GM13977 (cell line): ENCODE measurements around the gene MARCHF7.
"Not testable (repeated sequence)": the region's sequence is repeated elsewhere in the genome, so short reads cannot be mapped to it uniquely, and the experiment has no call there.

Source experiments
- DNase-seq: peaks from one replicate; pipeline ENCODE4 v3.0.0; 2012; ENCODE audit warnings: low spot score
- in situ Hi-C: fragments of 300-500 bp; cut with MboI; formaldehyde crosslinking; loops from one replicate; pipeline ENCODE4 v1.12.0; 2022; ENCODE audit warnings: low sequenced_read_pairs, low pct_unique_long_range_greater_than_20kb, mixed read lengths, inconsistent platforms; ENCODE audit not compliant: unreplicated experiment
- TF ChIP-seq, protein P1 (sequence below): IDR thresholded peaks from 2 replicates; pipeline ENCODE4 v1.5.1; 2012; ENCODE audit warnings: mild to moderate bottlenecking, control low read depth; ENCODE audit not compliant: insufficient read depth; ENCODE audit errors: extremely low read depth, missing control alignments

Gene MARCHF7

DNA sequence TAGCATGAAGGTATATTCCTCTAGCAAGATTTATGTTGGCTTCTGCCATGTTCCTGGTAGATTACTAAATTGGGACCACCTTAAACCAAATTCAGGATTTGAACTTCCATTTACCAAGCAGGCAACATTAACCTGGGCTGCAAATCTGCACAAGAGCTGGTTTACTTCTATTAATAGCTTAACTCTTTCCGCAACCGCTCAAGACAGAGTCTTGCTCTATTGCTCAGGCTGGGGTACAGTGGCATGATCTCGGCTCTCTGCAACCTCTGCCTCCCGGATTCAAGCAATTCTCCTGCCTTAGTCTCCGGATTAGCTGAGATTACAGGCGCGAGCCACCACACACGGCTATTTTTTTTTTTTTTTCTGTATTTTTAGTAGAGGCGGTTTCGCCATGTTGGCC is 8.4 kb downstream of the MARCHF7 start:
- in situ Hi-C loops: no loop called here

DNA sequence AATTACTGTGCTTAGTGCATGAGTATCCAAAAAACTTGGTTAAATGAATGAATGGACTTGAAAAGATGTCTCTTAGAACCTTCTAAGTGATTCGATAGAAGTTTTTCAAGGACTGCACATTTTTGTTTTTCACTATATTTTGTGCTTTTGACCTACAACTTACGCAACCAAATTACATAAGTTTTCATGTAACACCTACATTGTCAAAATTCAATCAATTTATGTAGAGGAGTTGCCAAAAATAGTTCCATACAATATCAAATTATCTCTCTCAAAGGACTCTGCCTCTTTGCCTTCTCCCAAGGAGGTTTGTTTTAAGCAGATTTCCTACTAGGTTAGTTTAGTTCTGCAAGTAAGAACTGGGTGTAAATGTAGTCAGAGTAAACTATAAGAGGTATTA is 10.3 kb downstream of the MARCHF7 start:
- TF ChIP-seq, protein P1, sequence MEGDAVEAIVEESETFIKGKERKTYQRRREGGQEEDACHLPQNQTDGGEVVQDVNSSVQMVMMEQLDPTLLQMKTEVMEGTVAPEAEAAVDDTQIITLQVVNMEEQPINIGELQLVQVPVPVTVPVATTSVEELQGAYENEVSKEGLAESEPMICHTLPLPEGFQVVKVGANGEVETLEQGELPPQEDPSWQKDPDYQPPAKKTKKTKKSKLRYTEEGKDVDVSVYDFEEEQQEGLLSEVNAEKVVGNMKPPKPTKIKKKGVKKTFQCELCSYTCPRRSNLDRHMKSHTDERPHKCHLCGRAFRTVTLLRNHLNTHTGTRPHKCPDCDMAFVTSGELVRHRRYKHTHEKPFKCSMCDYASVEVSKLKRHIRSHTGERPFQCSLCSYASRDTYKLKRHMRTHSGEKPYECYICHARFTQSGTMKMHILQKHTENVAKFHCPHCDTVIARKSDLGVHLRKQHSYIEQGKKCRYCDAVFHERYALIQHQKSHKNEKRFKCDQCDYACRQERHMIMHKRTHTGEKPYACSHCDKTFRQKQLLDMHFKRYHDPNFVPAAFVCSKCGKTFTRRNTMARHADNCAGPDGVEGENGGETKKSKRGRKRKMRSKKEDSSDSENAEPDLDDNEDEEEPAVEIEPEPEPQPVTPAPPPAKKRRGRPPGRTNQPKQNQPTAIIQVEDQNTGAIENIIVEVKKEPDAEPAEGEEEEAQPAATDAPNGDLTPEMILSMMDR: no peak
- in situ Hi-C loops: no loop called here
- no peak for DNase-seq

More for the DNA sequence above, 8.4 kb downstream of the MARCHF7 start:
- DNase-seq: no peak
- TF ChIP-seq, protein P1: no peak

DNA sequence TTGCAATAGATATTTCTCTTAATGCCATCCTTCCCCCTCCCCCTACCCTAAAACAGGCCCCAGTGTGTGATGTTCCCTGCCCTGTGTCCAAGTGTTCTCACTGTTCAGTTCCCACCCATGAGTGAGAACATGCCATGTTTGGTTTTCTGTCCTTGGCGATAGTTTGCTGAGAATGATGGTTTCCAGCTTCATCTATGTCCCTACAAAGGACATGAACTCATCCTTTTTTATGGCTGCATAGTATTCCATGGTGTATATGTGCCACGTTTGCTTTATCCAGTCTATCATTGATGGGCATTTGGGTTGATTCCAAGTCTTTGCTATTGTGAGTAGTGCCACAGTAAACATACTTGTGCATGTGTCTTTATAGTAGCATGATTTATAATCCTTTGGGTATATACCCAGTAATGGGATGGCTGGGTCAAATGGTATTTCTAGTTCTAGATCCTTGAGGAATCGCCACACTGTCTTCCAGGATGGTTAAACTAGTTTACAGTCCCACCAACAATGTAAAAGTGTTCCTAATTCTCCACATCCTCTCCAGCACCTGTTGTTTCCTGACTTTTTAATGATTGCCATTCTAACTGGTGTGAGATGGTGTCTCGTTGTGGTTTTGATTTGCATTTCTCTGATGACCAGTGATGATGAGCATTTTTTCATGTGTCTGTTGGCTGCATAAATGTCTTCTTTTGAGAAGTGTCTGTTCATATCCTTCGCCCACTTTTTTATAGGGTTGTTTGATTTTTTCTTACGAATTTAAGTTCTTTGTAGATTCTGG is 12.7 kb downstream of the MARCHF7 start:
- in situ Hi-C loops: not testable (repeated sequence)

DNA sequence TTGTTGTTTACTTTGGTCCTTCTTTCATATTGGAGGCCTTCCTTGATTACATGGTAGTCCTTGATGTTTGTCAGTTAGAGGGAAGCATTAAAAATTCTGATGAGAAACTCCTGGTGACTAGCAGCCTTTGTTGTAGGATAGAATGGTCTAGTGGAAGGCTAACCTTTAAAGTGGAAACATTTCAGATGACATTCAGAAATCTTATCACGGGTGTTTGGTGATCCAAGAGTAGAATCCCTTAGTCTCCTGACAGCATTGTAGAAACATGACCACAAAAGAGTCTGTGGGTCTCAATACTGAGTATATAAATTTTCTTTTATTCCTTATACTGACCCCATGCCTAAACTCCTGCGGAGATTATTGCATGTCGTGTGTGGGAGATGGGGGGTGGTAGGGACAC is 13.4 kb downstream of the MARCHF7 start:
- TF ChIP-seq, protein P1: no peak
- DNase-seq: no peak
- in situ Hi-C loops: no loop called here

More for the DNA sequence above, 12.7 kb downstream of the MARCHF7 start:
- DNase-seq: not testable (repeated sequence)

DNA sequence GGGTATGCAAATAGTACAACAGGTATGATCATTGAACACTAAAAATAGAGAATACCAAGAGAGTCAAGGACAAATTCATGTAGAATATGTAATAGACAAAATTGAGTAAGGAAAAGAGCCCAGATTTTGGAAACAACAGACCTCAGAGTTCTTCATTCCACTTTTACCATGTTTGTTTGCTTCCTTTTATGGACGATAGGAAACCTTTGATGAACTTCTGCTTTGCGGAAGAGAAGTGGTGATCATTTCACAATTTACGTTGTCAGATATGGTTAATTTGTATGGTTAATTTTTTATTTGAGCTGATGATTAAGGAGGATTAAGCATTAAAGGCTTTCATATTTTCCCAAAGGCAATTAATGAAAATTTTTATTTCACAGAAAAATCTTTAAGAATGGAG is 16.3 kb downstream of the MARCHF7 start:
- in situ Hi-C loops: no loop called here
- TF ChIP-seq, protein P1: no peak
- no peak for DNase-seq

DNA sequence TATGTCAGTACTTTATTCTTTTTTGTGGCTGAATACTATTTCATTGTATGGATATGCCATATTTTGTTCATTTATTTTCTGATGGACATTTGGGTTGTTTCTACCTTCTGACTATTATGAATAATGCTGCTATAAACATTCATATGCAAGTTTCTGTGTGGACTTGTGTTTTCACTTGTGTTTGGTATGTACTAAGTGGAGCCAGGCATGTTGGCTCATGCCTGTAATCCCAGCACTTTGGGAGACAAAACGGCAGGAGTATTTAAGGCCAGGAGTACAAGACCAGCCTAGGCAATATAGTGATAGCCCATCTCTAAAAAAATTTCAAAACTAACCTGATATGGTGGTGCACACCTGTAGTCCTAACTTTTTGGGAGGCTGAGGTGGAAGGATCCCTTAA is 23.3 kb downstream of the MARCHF7 start:
- no peak for DNase-seq
- in situ Hi-C loops: no loop called here
- TF ChIP-seq, protein P1: no peak

DNA sequence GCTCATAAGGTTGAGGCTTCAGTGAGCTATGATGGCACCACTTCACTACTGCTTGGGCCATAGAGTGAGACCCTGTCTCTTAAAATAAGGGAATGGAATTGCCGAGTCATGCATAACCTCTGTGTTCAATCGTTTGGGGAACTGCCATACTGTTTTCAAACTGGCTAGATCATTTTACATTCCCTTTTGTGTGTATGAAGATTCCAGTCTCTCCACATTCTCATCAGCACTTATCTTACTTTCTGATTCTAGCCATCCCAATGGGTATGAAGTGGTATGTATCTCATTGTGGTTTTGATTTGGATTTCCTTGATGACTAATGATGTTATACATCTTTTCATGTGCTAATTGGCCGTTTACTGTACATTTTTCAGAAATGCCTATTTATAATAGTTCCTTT is 23.7 kb downstream of the MARCHF7 start:
- TF ChIP-seq, protein P1: no peak
- no peak for DNase-seq
- in situ Hi-C loops: no loop called here
